ENCODE results near the gene GIPC3. TPM values are rescaled to one million over a fixed set of nuclear protein-coding genes. Genes with fewer than 3 reads are reported as not detected.

Gene GIPC3
- total and polyA plus RNA-seq, 2 experiments from 2014 or later: 0.48 to 0.59 TPM

- H3K36me3 Mint-ChIP-seq (ENCODE audit: low read depth): peaks cover 16% of the 10 kb centered on the region
- no peak overlapping the region for H3K27ac Mint-ChIP-seq
- no peaks in the 10 kb centered on the region for H3K9me2 ChIP-seq (ENCODE audit: insufficient read depth)
- TF ChIP-seq ETS1 (IDR thresholded peaks at IDR 0.05) (no peak), CREB1 (CRISPR knock-in tag; IDR thresholded peaks at IDR 0.05; ENCODE audit: low read depth) (no peak), STAT1 (IDR thresholded peaks at IDR 0.05; ENCODE audit: unreplicated experiment) (no peak)
- no peaks in the 10 kb centered on the region for H4K20me1 ChIP-seq (replicated peaks; ENCODE audit: insufficient read depth)
- no peak overlapping the region for H3K4me2 ChIP-seq
- H3K4me3 ChIP-seq: no peak overlapping the region
- H3K4me3 Mint-ChIP-seq: no peak overlapping the region
- H3F3A ChIP-seq (replicated peaks; ENCODE audit: low read depth): peaks cover 9% of the 10 kb centered on the region; the same call in 1 of the 2 replicates
- peaks cover 1% of the 10 kb centered on the region for H3K27me3 Mint-ChIP-seq (ENCODE audit: insufficient read depth, low read depth, poor library complexity)
- peaks cover 2% of the 10 kb centered on the region; the same call in 1 of the 2 replicates for H3K27me3 ChIP-seq (ENCODE audit: insufficient read depth)
- peaks cover 13% of the 10 kb centered on the region for H3K4me1 Mint-ChIP-seq
- DNase-seq (ENCODE audit: low spot score): no peak
- H3K4me1 ChIP-seq (ENCODE audit: insufficient read depth): peaks cover 8% of the 10 kb centered on the region
- no peaks in the 10 kb centered on the region for H3K9me3 Mint-ChIP-seq
- H2AFZ ChIP-seq: no peak overlapping the region
- no peak for ATAC-seq
- no peaks in the 10 kb centered on the region for H3K36me3 ChIP-seq (ENCODE audit: insufficient read depth)
- H3K27ac ChIP-seq (ENCODE audit: low read depth): no peak overlapping the region
- H3K79me2 ChIP-seq (replicated peaks; ENCODE audit: insufficient read depth): no peaks in the 10 kb centered on the region
Measured at GRCh38 chr19:3610745-3611717, 25.8 kb downstream of the GIPC3 start.

DNA sequence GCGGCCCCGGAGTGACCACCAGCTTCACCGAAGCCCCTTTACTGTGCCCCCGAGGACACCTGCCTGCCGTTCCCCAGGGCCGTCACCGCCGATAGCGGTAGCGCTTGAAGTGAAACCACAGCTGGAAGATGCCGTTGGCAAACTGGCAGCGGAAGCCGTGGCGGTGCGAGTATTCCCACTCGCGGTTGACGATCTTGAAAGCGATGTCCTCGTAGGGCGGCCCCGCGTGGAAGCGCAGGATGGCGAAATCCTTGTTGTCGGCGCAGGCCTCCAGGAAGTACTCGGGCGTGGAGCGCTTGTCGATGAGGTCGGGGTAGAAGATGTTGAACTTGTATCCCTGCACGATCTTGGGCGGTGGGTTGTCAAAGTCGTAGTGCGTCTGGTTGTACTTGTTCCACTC, 26.6 kb downstream of the GIPC3 start:
- H3K79me2 ChIP-seq (replicated peaks; ENCODE audit: insufficient read depth): no peaks in the 10 kb centered on the region
- DNase-seq (ENCODE audit: low spot score): no peak
- H2AFZ ChIP-seq: no peak overlapping the region
- ATAC-seq: no peak
- H3K27me3 ChIP-seq (ENCODE audit: insufficient read depth): no peaks in the 10 kb centered on the region
- TF ChIP-seq ETS1 (IDR thresholded peaks at IDR 0.05) (no peak), JUNB (IDR thresholded peaks at IDR 0.05; ENCODE audit: unreplicated experiment) (no peak)
- no peak overlapping the region for H3K27ac ChIP-seq (ENCODE audit: low read depth)
- peaks cover 9% of the 10 kb centered on the region; the same call in 1 of the 2 replicates for H3F3A ChIP-seq (replicated peaks; ENCODE audit: low read depth)
- Mint-ChIP-seq H3K27ac (no peak overlapping the region), H3K4me3 (no peak overlapping the region), H3K4me1 (peaks cover 13% of the 10 kb centered on the region), H3K27me3 (ENCODE audit: insufficient read depth, low read depth, poor library complexity) (peaks cover 3% of the 10 kb centered on the region), H3K9me3 (no peaks in the 10 kb centered on the region), H3K36me3 (ENCODE audit: low read depth) (peaks cover 16% of the 10 kb centered on the region)
- H3K4me3 ChIP-seq: no peak overlapping the region
- H4K20me1 ChIP-seq (replicated peaks; ENCODE audit: insufficient read depth): no peaks in the 10 kb centered on the region
- H3K4me2 ChIP-seq: no peak overlapping the region
- no peaks in the 10 kb centered on the region for H3K36me3 ChIP-seq (ENCODE audit: insufficient read depth)
- H3K4me1 ChIP-seq (ENCODE audit: insufficient read depth): peaks cover 7% of the 10 kb centered on the region
- H3K9me2 ChIP-seq (ENCODE audit: insufficient read depth): no peaks in the 10 kb centered on the region

DNA sequence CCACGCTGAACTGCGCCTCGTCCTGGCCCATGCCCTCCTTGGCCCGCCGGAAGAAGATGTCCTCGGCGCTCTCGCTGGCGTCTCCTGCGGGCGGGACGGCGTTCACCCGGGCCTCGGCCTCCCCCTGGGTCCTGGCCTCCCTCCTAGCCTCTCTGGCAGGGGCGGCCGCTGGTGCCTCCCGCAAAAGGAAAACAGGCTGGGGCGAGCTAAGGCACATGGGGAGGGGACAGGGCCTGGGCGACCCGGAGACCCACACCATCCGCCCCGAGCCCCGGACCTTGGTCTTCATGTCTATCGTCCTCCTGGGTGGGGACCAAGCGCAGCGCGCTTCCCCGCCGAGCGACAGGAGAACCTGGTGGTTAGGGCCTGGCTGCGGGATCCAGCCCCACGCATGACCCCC, 27.1 kb downstream of the GIPC3 start:
- Histone ChIP-seq H2AFZ (no peak overlapping the region), H3K4me2 (no peak overlapping the region), H3K27me3 (ENCODE audit: insufficient read depth) (no peaks in the 10 kb centered on the region), H3K9me2 (ENCODE audit: insufficient read depth) (no peaks in the 10 kb centered on the region), H3K79me2 (replicated peaks; ENCODE audit: insufficient read depth) (no peaks in the 10 kb centered on the region), H4K20me1 (replicated peaks; ENCODE audit: insufficient read depth) (peaks cover 4% of the 10 kb centered on the region; the same call in 1 of the 2 replicates), H3K27ac (ENCODE audit: low read depth) (no peak overlapping the region), H3F3A (replicated peaks; ENCODE audit: low read depth) (peaks cover 9% of the 10 kb centered on the region; the same call in 1 of the 2 replicates), H3K4me1 (ENCODE audit: insufficient read depth) (peaks cover 7% of the 10 kb centered on the region), H3K36me3 (ENCODE audit: insufficient read depth) (no peaks in the 10 kb centered on the region), H3K4me3 (no peak overlapping the region)
- no peak for ATAC-seq
- H3K27ac Mint-ChIP-seq: no peak overlapping the region
- H3K9me3 Mint-ChIP-seq: no peaks in the 10 kb centered on the region
- no peak for DNase-seq (ENCODE audit: low spot score)
- peaks cover 3% of the 10 kb centered on the region for H3K27me3 Mint-ChIP-seq (ENCODE audit: insufficient read depth, low read depth, poor library complexity)
- H3K36me3 Mint-ChIP-seq (ENCODE audit: low read depth): peaks cover 19% of the 10 kb centered on the region
- no peak overlapping the region for H3K4me3 Mint-ChIP-seq
- peaks cover 10% of the 10 kb centered on the region for H3K4me1 Mint-ChIP-seq
- TF ChIP-seq ZNF331 (CRISPR knock-in tag; IDR thresholded peaks at IDR 0.05; ENCODE audit: low read depth) (no peak), ETS1 (IDR thresholded peaks at IDR 0.05) (no peak), REST (IDR thresholded peaks at IDR 0.05; ENCODE audit: unreplicated experiment) (no peak), EZH2 (IDR thresholded peaks at IDR 0.05; ENCODE audit: low read depth, unreplicated experiment) (no peak), JUNB (IDR thresholded peaks at IDR 0.05; ENCODE audit: unreplicated experiment) (no peak)
- TF ChIP-seq, protein P1, sequence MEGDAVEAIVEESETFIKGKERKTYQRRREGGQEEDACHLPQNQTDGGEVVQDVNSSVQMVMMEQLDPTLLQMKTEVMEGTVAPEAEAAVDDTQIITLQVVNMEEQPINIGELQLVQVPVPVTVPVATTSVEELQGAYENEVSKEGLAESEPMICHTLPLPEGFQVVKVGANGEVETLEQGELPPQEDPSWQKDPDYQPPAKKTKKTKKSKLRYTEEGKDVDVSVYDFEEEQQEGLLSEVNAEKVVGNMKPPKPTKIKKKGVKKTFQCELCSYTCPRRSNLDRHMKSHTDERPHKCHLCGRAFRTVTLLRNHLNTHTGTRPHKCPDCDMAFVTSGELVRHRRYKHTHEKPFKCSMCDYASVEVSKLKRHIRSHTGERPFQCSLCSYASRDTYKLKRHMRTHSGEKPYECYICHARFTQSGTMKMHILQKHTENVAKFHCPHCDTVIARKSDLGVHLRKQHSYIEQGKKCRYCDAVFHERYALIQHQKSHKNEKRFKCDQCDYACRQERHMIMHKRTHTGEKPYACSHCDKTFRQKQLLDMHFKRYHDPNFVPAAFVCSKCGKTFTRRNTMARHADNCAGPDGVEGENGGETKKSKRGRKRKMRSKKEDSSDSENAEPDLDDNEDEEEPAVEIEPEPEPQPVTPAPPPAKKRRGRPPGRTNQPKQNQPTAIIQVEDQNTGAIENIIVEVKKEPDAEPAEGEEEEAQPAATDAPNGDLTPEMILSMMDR (conservative IDR thresholded peaks at IDR 0.05; ENCODE audit: low read depth in 2 of 2): no peak
